Fibroblast of villous mesenchyme (primary cell): ENCODE measurements around the gene NRG3. TPM values are rescaled to one million over a fixed set of nuclear protein-coding genes. Genes with fewer than 3 reads are reported as not detected.

Source experiments
- DNase-seq: peaks from one replicate; pipeline ENCODE4 v3.0.0-alpha.2; 2010; ENCODE audit warnings: low read depth
- H3K4me3 ChIP-seq: 2 replicates; pipeline ENCODE4 v1.5.1; 2011; ENCODE audit warnings: low read depth, mild to moderate bottlenecking, low read length
- CTCF ChIP-seq: IDR thresholded peaks from 2 replicates; pipeline ENCODE4 v1.5.1; 2012; ENCODE audit warnings: low read depth, mild to moderate bottlenecking, low read length; ENCODE audit not compliant: insufficient read depth
- total RNA-seq: library from RNA; depleted of rRNA; stranded (reverse); fragments of >200 nt; gene quantifications from 2 replicates; pipeline ENCODE4 v1.2.3, GENCODE V29; 2012

NRG3 gene
- total RNA-seq, 1 donor: not detected

- H3K4me3 ChIP-seq: no peak overlapping the region
- no peak for DNase-seq
- TF ChIP-seq CTCF: no peak
Measured at GRCh38 chr10:82399850-82400249, 524.9 kb downstream of the NRG3 start.

- DNase-seq: no peak
- no peak overlapping the region for H3K4me3 ChIP-seq
- no peak for TF ChIP-seq CTCF
Measured at GRCh38 chr10:82400841-82401240, 525.8 kb downstream of the NRG3 start.

GRCh38 chr10:82402906-82403401 lies 528.0 kb downstream of the NRG3 start:
- no peak overlapping the region for H3K4me3 ChIP-seq
- TF ChIP-seq CTCF: no peak
- DNase-seq: no peak

- DNase-seq: no peak
- H3K4me3 ChIP-seq: no peak overlapping the region
- no peak for TF ChIP-seq CTCF
Measured at GRCh38 chr10:82409671-82410070, 534.7 kb downstream of the NRG3 start.

GRCh38 chr10:82411416-82411815 lies 536.4 kb downstream of the NRG3 start:
- no peak for DNase-seq
- no peak overlapping the region for H3K4me3 ChIP-seq
- TF ChIP-seq CTCF: no peak

GRCh38 chr10:82420001-82420400 lies 545.0 kb downstream of the NRG3 start:
- H3K4me3 ChIP-seq: no peak overlapping the region
- TF ChIP-seq CTCF: no peak
- DNase-seq: no peak

- no peak for DNase-seq
- no peak overlapping the region for H3K4me3 ChIP-seq
- no peak for TF ChIP-seq CTCF
Measured at GRCh38 chr10:82429302-82429701, 554.3 kb downstream of the NRG3 start.
